ENCODE data around the gene RBM47.

DNA sequence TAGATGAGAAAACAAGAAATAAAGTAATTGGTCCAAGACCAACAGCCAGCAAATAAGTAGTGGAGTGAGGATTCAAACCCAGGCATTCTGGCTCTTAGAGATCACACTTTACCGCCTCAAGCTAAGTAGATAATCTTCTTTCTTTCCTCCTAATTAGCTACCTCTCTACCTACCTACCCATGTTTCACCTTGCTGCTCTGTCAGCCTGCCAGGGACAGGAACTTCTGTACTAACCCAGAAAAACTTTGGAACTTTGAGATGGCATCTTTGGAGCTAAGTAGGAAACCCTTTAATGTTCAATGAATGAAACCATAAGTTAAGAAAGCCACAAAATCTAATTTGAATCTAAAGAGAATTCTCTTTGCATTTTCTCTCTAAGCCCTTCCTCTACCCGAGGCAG, 149.4 kb downstream of the RBM47 start:
- TF ChIP-seq RBAK (tag by site-specific recombination; IDR thresholded peaks at IDR 0.05) (no peak), ZNF529 (tag by site-specific recombination; IDR thresholded peaks at IDR 0.05; ENCODE audit: insufficient replicate concordance) (no peak), ZFP37 (tag by site-specific recombination; IDR thresholded peaks at IDR 0.05) (no peak), KLF16 (tag by site-specific recombination; IDR thresholded peaks at IDR 0.05) (no peak), ZNF335 (tag by site-specific recombination; conservative IDR thresholded peaks at IDR 0.05) (no peak), ZNF121 (tag by site-specific recombination; IDR thresholded peaks at IDR 0.05) (no peak), ZNF558 (tag by site-specific recombination; IDR thresholded peaks at IDR 0.05) (no peak)
- TF ChIP-seq, protein P1, sequence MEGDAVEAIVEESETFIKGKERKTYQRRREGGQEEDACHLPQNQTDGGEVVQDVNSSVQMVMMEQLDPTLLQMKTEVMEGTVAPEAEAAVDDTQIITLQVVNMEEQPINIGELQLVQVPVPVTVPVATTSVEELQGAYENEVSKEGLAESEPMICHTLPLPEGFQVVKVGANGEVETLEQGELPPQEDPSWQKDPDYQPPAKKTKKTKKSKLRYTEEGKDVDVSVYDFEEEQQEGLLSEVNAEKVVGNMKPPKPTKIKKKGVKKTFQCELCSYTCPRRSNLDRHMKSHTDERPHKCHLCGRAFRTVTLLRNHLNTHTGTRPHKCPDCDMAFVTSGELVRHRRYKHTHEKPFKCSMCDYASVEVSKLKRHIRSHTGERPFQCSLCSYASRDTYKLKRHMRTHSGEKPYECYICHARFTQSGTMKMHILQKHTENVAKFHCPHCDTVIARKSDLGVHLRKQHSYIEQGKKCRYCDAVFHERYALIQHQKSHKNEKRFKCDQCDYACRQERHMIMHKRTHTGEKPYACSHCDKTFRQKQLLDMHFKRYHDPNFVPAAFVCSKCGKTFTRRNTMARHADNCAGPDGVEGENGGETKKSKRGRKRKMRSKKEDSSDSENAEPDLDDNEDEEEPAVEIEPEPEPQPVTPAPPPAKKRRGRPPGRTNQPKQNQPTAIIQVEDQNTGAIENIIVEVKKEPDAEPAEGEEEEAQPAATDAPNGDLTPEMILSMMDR (tag by site-specific recombination; IDR thresholded peaks at IDR 0.05), result no peak
- TF ChIP-seq, protein P2, sequence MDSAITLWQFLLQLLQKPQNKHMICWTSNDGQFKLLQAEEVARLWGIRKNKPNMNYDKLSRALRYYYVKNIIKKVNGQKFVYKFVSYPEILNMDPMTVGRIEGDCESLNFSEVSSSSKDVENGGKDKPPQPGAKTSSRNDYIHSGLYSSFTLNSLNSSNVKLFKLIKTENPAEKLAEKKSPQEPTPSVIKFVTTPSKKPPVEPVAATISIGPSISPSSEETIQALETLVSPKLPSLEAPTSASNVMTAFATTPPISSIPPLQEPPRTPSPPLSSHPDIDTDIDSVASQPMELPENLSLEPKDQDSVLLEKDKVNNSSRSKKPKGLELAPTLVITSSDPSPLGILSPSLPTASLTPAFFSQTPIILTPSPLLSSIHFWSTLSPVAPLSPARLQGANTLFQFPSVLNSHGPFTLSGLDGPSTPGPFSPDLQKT (IDR thresholded peaks at IDR 0.05; ENCODE audit: borderline replicate concordance, low read depth, low read length), result no peak
